HUES64 (cell line): ENCODE measurements around the gene STAG3.

Experiments used
- H3K27ac ChIP-seq: 2 replicates; pipeline ENCODE4 v1.7.0; 2013; ENCODE audit warnings: low read depth, low read length, inconsistent platforms
- H3K27me3 ChIP-seq: 2 replicates; pipeline ENCODE4 v1.6.1; 2013; ENCODE audit warnings: mild to moderate bottlenecking, low read length; ENCODE audit not compliant: insufficient read depth
- H3K36me3 ChIP-seq: 2 replicates; pipeline ENCODE4 v1.6.1; 2013; ENCODE audit warnings: mild to moderate bottlenecking, low read length; ENCODE audit not compliant: insufficient read depth
- H3K4me1 ChIP-seq: 2 replicates; pipeline ENCODE4 v1.6.1; 2013; ENCODE audit warnings: mild to moderate bottlenecking, low read length, moderate library complexity; ENCODE audit not compliant: insufficient read depth
- H3K4me3 ChIP-seq: 2 replicates; pipeline ENCODE4 v1.5.1; 2013; ENCODE audit warnings: mild to moderate bottlenecking, low read length, moderate library complexity
- H3K9ac ChIP-seq: 2 replicates; pipeline ENCODE4 v1.6.1; 2013; ENCODE audit warnings: mild to moderate bottlenecking, low read depth, low read length
- H3K9me3 ChIP-seq: 2 replicates; pipeline ENCODE4 v1.6.1; 2013; ENCODE audit warnings: low read depth, low read length; ENCODE audit not compliant: insufficient read depth
- WGBS: fragments of 150-250, 120-280 bp; methylation state at CpG from one replicate; pipeline ENCODE4 v1.1.7; 2013; ENCODE audit warnings: missing lambda C conversion rate; 5-methylcytosine and 5-hydroxymethylcytosine counted together

STAG3 gene

DNA sequence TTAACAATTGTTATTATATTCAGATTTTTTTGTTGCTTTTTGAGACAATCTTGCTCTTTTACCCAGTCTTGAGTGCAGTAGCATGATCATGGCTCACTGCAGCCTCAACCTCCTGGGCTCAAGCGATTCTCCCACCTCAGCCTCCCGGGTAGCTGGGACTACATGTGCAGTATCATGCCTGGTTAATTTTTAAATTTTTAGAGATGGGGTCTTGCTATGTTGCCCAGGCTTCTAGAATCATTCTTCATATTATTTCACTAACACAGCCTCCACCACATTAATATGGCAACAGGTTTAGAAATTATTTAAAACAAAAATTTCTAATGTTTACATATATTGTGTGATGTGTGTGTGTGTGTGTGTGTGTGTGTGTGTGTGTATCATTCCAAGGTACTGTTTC, 30.4 kb upstream of the STAG3 start:
- H3K9me3 ChIP-seq: no peaks in the 10 kb centered on the region
- no peak overlapping the region for H3K27ac ChIP-seq
- peaks cover 8% of the 10 kb centered on the region; the same call in 1 of the 2 replicates for H3K36me3 ChIP-seq
- 95% methylated on average over 2 of the region's 2 CpGs for whole genome bisulfite sequencing
- no peak overlapping the region for H3K9ac ChIP-seq
- H3K4me1 ChIP-seq: peaks cover 4% of the 10 kb centered on the region; the same call in 1 of the 2 replicates
- no peaks in the 10 kb centered on the region for H3K27me3 ChIP-seq
- no peak overlapping the region for H3K4me3 ChIP-seq

DNA sequence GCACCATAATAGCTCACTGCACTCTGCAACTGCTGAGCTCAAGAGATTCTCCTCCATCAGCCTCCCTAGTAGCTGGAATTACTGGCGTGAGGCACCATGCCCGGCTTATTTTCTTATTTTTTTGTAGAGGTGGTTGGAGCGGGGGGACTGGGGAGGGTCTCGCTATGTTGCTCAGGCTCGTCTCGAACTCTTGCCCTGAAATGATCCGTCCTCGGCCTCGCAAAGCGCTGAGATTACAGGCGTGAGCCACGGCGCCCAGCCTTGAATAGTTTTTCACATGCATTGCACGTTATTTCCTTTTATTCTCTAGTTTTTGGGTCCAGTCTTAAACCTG, 29.5 kb upstream of the STAG3 start:
- Histone ChIP-seq H3K36me3 (peaks cover 17% of the 10 kb centered on the region), H3K9ac (0 out of 2 replicates have a peak overlapping the region, but pooled peaks have one; percentile 12), H3K4me3 (peak overlapping the region; percentile 34), H3K9me3 (no peaks in the 10 kb centered on the region), H3K27me3 (no peaks in the 10 kb centered on the region), H3K27ac (no peak overlapping the region), H3K4me1 (peaks cover 4% of the 10 kb centered on the region; the same call in 1 of the 2 replicates)
- 72% methylated on average over 14 of the region's 14 CpGs for WGBS

DNA sequence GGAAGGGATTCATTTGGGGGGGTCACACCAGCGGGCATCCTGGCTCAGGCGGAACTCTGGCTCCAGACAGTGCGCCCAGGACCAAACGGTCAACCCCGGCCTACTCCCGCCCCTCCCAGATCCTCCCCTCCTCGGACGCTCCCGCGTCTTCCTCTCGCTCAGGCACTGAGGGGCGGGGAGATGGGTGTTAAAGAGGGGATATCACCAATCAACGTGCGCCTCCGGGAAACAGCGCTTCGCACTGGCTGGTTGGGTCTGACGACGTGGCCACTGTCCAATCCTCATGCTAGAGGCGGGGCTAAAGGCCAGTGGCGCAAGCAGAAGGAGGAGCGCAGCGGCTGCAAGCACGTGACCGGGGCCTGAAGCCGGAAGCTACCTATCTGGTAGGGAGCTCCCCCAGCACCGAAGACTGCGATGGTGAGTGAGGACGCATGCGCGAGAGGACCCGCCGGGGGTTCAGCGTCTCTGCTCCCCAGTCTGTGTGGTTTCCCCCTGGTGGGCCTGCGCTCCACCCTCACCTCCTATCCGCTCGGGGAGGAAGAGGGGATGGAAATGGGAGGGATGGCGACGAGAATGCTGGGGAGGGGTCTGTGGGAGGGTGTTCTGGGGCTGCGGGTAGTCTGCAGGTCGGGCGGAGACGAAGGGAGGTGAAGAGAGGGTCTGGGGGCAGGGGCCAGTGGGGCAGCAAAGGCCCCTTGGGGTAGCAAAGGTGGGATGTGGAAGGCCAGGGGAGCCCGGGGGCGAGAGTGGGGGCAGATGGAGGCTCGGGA, 29.0 kb upstream of the STAG3 start, which contains the start of gene LAMTOR4:
Gene LAMTOR4 (plus strand): TSS at position 360 of the 770 bp plus-strand sequence. CDS start 55 bp downstream, at position 415.
- under 1% methylated on average over 44 of the region's 46 CpGs for WGBS
- Histone ChIP-seq H3K4me3 (peak within 1 kb of the TSS; percentile 79), H3K4me1 (peaks cover 4% of the 10 kb centered on the region; the same call in 1 of the 2 replicates), H3K9ac (peak within 1 kb of the TSS; percentile 82), H3K27ac (peak within 1 kb of the TSS; percentile 64), H3K9me3 (no peaks in the 10 kb centered on the region), H3K36me3 (peaks cover 22% of the 10 kb centered on the region), H3K27me3 (no peaks in the 10 kb centered on the region)

DNA sequence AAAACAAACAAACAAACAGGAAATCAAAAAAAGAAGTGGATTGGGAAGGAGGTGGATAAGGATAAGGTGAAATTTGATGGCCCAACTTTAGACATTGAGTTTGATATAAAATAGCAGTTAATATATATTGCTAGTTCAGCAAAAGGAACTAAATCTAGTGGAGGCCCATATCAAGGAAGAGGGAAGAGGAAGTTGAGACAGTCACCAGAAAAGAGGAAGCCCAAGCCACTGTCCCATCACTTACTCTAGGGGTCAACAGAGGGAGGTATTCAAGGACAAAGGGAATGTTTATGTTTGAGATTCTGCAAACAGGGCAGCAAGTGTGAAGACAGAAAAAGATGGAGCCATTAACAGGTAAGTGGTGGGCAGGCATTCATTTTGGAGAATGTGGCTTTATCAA, 25.3 kb upstream of the STAG3 start:
- Histone ChIP-seq H3K4me3 (no peak overlapping the region), H3K36me3 (peaks cover 56% of the 10 kb centered on the region), H3K9me3 (no peaks in the 10 kb centered on the region), H3K27me3 (no peaks in the 10 kb centered on the region), H3K27ac (no peak overlapping the region), H3K4me1 (peaks cover 9% of the 10 kb centered on the region), H3K9ac (no peak overlapping the region)

DNA sequence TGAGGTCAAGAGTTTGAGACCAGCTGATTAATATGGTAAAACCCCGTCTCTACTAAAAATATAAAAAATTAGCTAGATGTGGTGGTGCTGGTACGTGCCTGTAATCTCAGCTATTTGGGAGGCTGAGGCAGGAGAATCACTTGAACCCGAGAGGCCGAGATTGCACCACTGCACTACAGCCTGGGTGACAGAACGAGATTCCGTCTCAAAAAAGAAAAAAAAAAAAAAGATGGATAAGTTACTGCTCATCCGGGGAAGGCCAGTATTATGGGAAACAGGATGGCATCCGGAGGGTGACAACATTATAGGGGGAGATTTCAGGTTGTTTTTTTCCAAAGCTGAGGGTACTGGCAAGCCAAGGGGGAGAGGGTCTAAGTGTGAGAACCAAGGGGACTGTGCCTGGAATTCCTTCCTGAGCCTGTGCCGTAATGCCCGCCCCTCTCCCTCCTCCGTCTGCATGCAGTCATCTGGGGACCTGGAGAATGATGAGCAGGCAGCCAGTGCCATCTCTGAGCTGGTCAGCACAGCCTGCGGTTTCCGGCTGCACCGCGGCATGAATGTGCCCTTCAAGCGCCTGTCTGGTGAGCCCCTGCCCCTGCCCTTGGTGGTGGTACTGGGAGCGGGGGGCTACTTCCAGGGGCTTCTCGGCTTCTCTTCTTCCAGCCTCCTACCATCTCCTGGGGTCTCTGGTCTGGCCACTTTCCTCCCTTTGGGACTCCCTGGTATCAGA, 24.6 kb upstream of the STAG3 start:
- 93% methylated on average over 17 of the region's 18 CpGs for WGBS
- H3K4me1 ChIP-seq: peaks cover 13% of the 10 kb centered on the region
- H3K4me3 ChIP-seq: no peak overlapping the region
- H3K27ac ChIP-seq: no peak overlapping the region
- no peaks in the 10 kb centered on the region for H3K9me3 ChIP-seq
- H3K36me3 ChIP-seq: peaks cover 56% of the 10 kb centered on the region
- H3K27me3 ChIP-seq: no peaks in the 10 kb centered on the region
- H3K9ac ChIP-seq: no peak overlapping the region

DNA sequence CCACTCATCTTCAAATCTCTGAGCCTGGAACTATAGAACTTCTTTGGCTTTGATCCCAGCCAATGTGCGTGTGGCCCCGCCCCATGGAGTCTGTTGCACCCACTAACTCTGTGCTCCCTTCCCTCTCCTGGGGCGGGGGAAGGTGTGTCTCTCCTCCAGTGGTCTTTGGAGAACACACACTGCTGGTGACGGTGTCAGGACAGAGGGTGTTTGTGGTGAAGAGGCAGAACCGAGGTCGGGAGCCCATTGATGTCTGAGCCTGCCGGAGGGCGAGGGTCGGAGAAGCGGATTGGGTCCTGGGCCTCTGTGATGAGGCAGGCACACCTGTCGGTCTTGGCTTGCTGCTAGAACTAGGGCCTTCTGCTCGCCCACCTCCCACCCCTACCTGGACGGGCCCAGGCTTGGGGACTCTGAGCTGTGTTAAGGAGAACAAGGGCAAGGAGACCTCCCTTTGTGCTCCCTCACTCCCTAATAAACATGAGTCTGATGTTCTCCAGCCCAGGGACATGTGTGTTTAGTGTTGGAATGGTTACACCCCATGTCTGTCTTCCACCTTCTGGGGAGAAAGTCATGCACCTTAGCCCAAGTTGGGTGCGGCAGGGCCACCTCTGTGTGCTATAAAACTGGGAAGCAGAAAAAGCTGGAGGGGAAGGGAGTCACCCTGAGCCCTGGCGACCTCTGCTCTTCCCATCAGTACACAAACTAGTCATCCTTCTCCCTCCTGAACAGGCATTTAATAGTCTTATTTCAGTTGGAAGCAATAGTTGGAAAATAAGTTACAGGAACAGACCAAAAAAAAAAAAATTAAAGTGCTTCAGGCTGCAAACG, 23.8 kb upstream of the STAG3 start:
- Histone ChIP-seq H3K36me3 (peaks cover 56% of the 10 kb centered on the region), H3K4me3 (no peak overlapping the region), H3K27ac (no peak overlapping the region), H3K27me3 (no peaks in the 10 kb centered on the region), H3K9me3 (no peaks in the 10 kb centered on the region), H3K9ac (no peak overlapping the region), H3K4me1 (peaks cover 13% of the 10 kb centered on the region)
- WGBS: 89% methylated on average over 14 of the region's 16 CpGs

DNA sequence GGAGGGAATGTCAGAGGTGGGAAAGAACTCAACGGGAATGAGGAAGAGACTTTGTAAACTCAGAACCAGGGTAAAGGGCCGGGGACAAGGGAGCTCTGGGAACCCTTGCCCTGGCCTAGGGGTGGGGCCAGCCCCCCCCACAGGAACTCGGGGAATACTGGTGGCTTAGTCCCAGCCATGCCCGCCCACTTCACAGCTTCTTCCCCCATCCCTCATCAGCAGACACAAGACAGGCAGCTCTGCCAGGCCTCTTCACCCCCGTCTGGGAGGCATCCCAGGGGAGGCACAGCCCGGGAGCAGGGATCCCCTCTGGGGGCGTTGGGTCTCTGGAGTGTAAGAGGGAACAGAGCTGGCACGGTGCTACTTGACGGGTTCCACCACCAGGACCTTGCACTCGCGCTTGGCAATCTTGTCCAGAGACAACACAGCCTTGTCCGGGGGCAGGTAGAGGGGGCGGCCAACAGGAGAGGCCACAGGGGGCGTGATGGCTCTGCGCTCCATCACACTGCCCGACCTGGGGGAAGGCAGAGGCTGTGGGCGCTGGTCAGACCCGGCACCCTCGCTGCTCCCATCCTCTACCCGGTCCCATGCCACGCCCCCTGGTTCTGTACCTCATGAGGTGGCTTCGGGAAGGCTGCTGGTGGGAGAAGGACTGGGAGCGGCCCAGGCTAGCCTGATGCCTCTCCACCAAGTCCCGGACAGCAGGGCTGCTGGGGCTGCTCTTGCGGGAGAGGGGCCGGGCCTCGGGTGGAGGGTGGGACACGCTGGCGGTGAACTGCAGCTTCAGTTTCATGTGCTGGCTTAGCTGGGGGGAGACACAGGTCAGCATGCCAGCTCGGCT, 22.8 kb upstream of the STAG3 start:
- H3K36me3 ChIP-seq: peaks cover 56% of the 10 kb centered on the region

DNA sequence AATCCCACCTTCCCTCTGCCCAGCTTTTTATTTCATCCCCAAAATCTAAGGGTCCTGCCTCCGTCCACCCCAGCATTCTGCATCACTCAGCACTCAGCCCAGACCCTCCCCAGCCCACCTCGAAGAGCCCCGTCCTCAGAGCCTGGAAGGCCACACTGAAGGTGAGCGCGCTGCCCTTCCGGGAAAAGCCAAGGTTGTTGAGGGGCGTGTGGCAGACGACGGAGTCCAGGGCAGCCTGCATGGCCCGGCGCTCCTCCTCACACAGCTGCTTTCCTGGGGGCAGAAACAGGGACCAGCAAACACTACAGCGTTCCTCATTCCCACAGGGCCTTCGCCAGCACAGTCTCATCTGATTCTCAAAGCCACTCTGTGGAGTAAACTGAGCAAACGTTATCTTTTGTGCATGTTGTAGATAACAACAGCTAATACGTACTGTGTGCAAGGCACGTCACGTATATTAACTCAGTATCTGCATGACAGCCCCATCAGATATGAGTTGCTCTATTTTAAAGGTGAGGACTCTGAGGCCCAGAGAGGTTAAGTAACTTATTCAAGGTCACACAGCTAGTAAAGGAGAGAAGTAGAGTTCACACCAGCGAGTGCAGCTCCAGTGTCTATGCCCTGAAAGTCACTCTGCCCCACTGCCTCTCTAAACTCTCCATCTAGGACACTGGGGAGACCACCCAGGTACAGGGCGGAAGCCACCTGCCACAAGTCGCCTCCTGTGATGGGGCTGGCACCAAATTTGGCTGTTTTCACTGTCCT, 22.0 kb upstream of the STAG3 start:
- peaks cover 13% of the 10 kb centered on the region; the same call in 1 of the 2 replicates for H3K4me1 ChIP-seq
- H3K36me3 ChIP-seq: peaks cover 56% of the 10 kb centered on the region
- no peaks in the 10 kb centered on the region for H3K27me3 ChIP-seq
- no peak overlapping the region for H3K27ac ChIP-seq
- no peaks in the 10 kb centered on the region for H3K9me3 ChIP-seq
- H3K4me3 ChIP-seq: no peak overlapping the region
- 94% methylated on average over 20 of the region's 20 CpGs for WGBS
- no peak overlapping the region for H3K9ac ChIP-seq

More for the DNA sequence above, 22.8 kb upstream of the STAG3 start:
- Histone ChIP-seq H3K9me3 (no peaks in the 10 kb centered on the region), H3K4me1 (peaks cover 15% of the 10 kb centered on the region), H3K27me3 (no peaks in the 10 kb centered on the region), H3K27ac (no peak overlapping the region), H3K4me3 (no peak overlapping the region), H3K9ac (no peak overlapping the region)
- WGBS: 83% methylated on average over 30 of the region's 30 CpGs

DNA sequence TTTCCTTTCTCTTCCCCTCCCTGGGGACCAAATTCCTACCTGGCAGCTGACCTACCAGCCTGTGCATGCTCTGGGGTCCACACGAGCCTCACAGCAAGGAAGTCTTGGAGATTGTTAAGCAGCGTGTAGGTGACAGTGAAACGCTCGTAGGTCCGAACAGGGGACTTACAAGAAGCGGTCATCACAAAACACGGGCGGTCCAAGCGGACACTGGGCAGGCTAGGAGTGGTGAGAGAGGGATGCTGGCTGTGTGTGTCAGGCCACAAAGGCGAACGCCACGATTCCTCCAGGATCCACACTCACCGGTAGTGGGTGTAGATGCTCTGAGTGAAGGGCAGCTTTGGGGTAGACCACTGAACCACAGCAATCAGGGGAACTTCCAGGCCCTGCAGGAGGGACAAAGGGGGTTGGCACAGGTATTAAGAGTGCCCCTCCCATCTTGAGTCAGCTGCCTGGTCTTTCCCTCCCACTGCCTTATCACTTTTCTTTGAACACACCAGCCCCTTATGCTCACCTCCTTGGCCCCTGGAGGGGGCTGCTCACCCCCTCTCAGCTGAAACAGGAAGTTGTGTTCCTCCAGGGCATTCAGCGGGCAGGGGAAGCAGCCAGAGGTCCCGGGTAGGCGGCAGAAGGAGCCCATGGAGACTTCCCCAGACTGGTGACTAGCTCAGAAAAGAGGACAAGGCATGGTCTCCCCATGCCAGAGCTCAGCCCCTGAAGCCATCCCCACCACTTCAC, 21.2 kb upstream of the STAG3 start:
- H3K9me3 ChIP-seq: no peaks in the 10 kb centered on the region
- peaks cover 13% of the 10 kb centered on the region; the same call in 1 of the 2 replicates for H3K4me1 ChIP-seq
- H3K4me3 ChIP-seq: peak overlapping the region; percentile 80; the same call in 1 of the 2 replicates
- WGBS: 87% methylated on average over 16 of the region's 16 CpGs
- no peaks in the 10 kb centered on the region for H3K27me3 ChIP-seq
- H3K27ac ChIP-seq: peak overlapping the region; percentile 10; the same call in 1 of the 2 replicates
- H3K9ac ChIP-seq: no peak overlapping the region
- peaks cover 56% of the 10 kb centered on the region for H3K36me3 ChIP-seq
